Activated T-helper 1 cell treated with anti-CD3 and anti-CD28 coated beads, Interleukin-12 subunit alpha, Interleukin-12 subunit beta, Interleukin-2, Interleukin-4 antibody, amounts not matched to agents 30 ng/mL and 10 ng/mL and 1 ng/mL, durations not matched to agents 14 hours and 24 hours and 36 hours (primary cell): ENCODE measurements around the gene ACTL6A. TPM values are rescaled to one million over a fixed set of nuclear protein-coding genes. Genes with fewer than 3 reads are reported as not detected.
"Not testable (repeated sequence)": the region's sequence is repeated elsewhere in the genome, so short reads cannot be mapped to it uniquely, and the experiment has no call there.

Experiments used
- DNase-seq: peaks from one replicate; pipeline ENCODE4 v3.0.0; 2021; ENCODE audit warnings: low spot score
- H3K27ac Mint-ChIP-seq: one replicate; pipeline ENCODE4 v1.8.0; 2021; ENCODE audit warnings: mild to moderate bottlenecking, mixed read lengths
- H3K27me3 Mint-ChIP-seq: one replicate; pipeline ENCODE4 v1.8.0; 2022; ENCODE audit warnings: mild to moderate bottlenecking, moderate library complexity, mixed read lengths; ENCODE audit not compliant: insufficient read depth
- H3K36me3 Mint-ChIP-seq: one replicate; pipeline ENCODE4 v1.8.0; 2021; ENCODE audit warnings: low read depth, mixed read lengths
- H3K4me1 Mint-ChIP-seq: one replicate; pipeline ENCODE4 v1.8.0; 2021; ENCODE audit warnings: low read depth, mixed read lengths
- H3K4me3 Mint-ChIP-seq: one replicate; pipeline ENCODE4 v1.8.0; 2021; ENCODE audit warnings: mild to moderate bottlenecking, moderate library complexity, mixed read lengths
- H3K9me3 Mint-ChIP-seq: one replicate; pipeline ENCODE4 v1.8.0; 2021; ENCODE audit warnings: mixed read lengths
- intact Hi-C: fragments of 100-400 bp; cut with micrococcal nuclease; formaldehyde crosslinking; loops from one replicate; pipeline ENCODE4 v1.15.1; 2024
- total RNA-seq: library from RNA; stranded (reverse); gene quantifications from 2 replicates; pipeline ENCODE4 v1.2.3, GENCODE V29; 2022

The ACTL6A gene
- 113 and 117 TPM in 2 replicates for total RNA-seq

GRCh38 chr3:179562591-179563270 lies at the start of gene ACTL6A:
Gene ACTL6A, plus strand, starts transcription at chr3:179562926. Its CDS starts 167 bp downstream, at chr3:179563093.
- Mint-ChIP-seq H3K27ac (peak within 1 kb of the TSS; percentile 99), H3K9me3 (no peaks in the 10 kb centered on the region), H3K4me3 (peak within 1 kb of the TSS; percentile 93), H3K27me3 (peaks cover 12% of the 10 kb centered on the region), H3K4me1 (peaks cover 34% of the 10 kb centered on the region), H3K36me3 (peaks cover 6% of the 10 kb centered on the region)
- peak; percentile 98 for DNase-seq
- intact Hi-C loops = loop anchor here (1.0 to 5.0 kb wide), 11 partner anchors 42 to 1429 kb away; partner anchors contain the start of genes MFN1, MRPL47, NDUFB5 and PIK3CA

- Mint-ChIP-seq H3K27me3 (peaks cover 5% of the 10 kb centered on the region), H3K9me3 (peaks cover 12% of the 10 kb centered on the region), H3K4me3 (no peak overlapping the region), H3K36me3 (no peaks in the 10 kb centered on the region), H3K27ac (no peak overlapping the region), H3K4me1 (no peaks in the 10 kb centered on the region)
- DNase-seq = no peak
- intact Hi-C loops = no loop called here
These were observed 48.9 kb upstream of the ACTL6A start for GRCh38 chr3:179513862-179514261.

DNA sequence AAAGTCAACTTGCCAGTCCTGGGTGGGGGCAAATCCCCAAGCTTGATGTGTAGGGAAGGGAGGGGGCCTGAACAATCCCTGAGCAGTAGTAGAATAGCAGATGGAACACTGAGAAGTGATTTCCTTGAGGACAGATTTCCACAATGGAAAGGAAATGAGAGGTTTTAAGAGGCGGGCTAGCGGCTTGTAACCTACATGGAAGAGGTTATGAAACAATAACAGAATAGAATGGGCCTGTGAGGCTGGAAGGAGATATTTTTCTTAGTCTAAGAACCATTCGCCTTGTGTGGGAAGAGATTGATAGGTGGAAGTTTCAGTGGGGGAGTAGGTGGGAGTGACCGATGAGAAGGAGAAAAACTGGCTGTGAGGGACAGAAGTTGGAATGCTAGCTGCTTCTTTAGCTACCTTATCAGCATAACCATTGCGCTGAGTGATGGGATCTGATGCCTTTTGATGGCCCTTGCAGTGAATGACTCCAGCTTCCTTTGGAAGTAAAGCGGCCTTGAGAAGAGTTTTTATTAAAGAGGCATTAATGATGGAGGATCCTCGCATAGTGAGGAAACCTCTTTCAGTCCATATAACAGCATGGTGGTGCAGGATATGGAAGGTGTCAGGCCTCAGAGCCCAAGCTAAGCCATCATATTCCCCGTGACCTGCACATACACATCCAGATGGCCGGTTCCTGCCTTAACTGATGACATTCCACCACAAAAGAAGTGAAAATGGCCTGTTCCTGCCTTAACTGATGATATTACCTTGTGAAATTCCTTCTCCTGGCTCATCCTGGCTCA lies 46.1 kb upstream of the ACTL6A start:
- H3K4me1 Mint-ChIP-seq, H3K27me3 Mint-ChIP-seq, H3K4me3 Mint-ChIP-seq, DNase-seq, intact Hi-C loops, H3K27ac Mint-ChIP-seq, H3K36me3 Mint-ChIP-seq: not testable (repeated sequence)
- peaks cover 12% of the 10 kb centered on the region for H3K9me3 Mint-ChIP-seq

- no peaks in the 10 kb centered on the region for H3K4me1 Mint-ChIP-seq
- peaks cover 9% of the 10 kb centered on the region for H3K27me3 Mint-ChIP-seq
- H3K36me3 Mint-ChIP-seq = no peaks in the 10 kb centered on the region
- DNase-seq = no peak
- H3K9me3 Mint-ChIP-seq = no peaks in the 10 kb centered on the region
- no peak overlapping the region for H3K4me3 Mint-ChIP-seq
- intact Hi-C loops = no loop called here
- H3K27ac Mint-ChIP-seq = no peak overlapping the region
These were observed 36.2 kb upstream of the ACTL6A start for GRCh38 chr3:179526482-179526881.

DNA sequence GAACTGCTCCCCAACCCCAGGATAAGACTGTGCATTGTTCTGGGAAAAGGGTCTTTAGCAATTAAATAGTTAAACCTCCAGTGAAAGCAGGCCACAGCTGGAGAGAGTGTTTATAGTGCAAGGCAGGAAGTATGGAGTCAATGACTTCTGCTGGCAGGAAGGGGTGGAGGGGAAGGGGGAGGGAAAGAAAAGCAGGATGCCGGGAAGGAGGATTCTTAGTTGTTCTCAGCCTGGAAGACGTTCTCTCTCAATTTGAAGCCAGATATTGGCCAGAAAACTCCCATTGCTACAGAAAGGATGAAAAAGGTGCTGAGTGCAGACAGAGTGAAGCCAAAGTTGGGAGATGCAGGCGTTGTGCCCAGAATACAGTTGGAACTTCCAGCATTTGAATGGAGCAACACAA lies 35.7 kb upstream of the ACTL6A start:
- no peak overlapping the region for H3K27ac Mint-ChIP-seq
- no peak for DNase-seq
- H3K9me3 Mint-ChIP-seq = no peaks in the 10 kb centered on the region
- peaks cover 9% of the 10 kb centered on the region for H3K27me3 Mint-ChIP-seq
- intact Hi-C loops = no loop called here
- H3K4me3 Mint-ChIP-seq = no peak overlapping the region
- no peaks in the 10 kb centered on the region for H3K4me1 Mint-ChIP-seq
- H3K36me3 Mint-ChIP-seq = no peaks in the 10 kb centered on the region

DNA sequence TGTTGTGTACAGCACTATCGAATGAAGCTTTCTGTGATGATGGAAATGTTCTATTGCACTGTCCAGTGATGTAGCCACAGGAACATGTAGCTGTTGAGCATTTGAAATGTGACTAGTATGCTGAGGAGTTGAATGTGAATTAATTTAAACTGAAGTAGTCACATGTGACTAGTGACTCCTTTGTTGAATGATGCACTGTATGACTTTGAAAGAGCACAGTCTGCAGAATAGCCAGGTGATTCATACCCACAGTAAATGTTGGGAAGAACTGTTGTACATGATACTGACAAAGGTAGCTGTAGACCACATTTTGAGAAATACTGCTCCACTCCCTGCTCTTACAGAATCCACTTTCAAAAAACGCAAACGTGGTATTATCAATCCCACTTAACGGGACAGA lies 34.0 kb upstream of the ACTL6A start:
- intact Hi-C loops = no loop called here
- Mint-ChIP-seq H3K27me3 (peaks cover 14% of the 10 kb centered on the region), H3K36me3 (no peaks in the 10 kb centered on the region), H3K9me3 (no peaks in the 10 kb centered on the region), H3K4me1 (no peaks in the 10 kb centered on the region), H3K4me3 (no peak overlapping the region), H3K27ac (no peak overlapping the region)
- no peak for DNase-seq

GRCh38 chr3:179531576-179531975 lies 31.1 kb upstream of the ACTL6A start:
- H3K9me3 Mint-ChIP-seq = no peaks in the 10 kb centered on the region
- no peak overlapping the region for H3K27ac Mint-ChIP-seq
- no peak overlapping the region for H3K4me3 Mint-ChIP-seq
- peaks cover 16% of the 10 kb centered on the region for H3K27me3 Mint-ChIP-seq
- no peak for DNase-seq
- H3K36me3 Mint-ChIP-seq = no peaks in the 10 kb centered on the region
- H3K4me1 Mint-ChIP-seq = no peaks in the 10 kb centered on the region
- intact Hi-C loops = no loop called here

- Mint-ChIP-seq H3K27me3 (peaks cover 14% of the 10 kb centered on the region), H3K9me3 (no peaks in the 10 kb centered on the region), H3K27ac (no peak overlapping the region), H3K4me3 (no peak overlapping the region), H3K36me3 (no peaks in the 10 kb centered on the region), H3K4me1 (no peaks in the 10 kb centered on the region)
- no peak for DNase-seq
- intact Hi-C loops = no loop called here
These were observed 29.5 kb upstream of the ACTL6A start for GRCh38 chr3:179533274-179533673.

- DNase-seq = no peak
- intact Hi-C loops = no loop called here
- Mint-ChIP-seq H3K27me3 (peaks cover 14% of the 10 kb centered on the region), H3K27ac (no peak overlapping the region), H3K9me3 (no peaks in the 10 kb centered on the region), H3K36me3 (no peaks in the 10 kb centered on the region), H3K4me1 (no peaks in the 10 kb centered on the region), H3K4me3 (no peak overlapping the region)
These were observed 26.5 kb upstream of the ACTL6A start for GRCh38 chr3:179536256-179536655.

DNA sequence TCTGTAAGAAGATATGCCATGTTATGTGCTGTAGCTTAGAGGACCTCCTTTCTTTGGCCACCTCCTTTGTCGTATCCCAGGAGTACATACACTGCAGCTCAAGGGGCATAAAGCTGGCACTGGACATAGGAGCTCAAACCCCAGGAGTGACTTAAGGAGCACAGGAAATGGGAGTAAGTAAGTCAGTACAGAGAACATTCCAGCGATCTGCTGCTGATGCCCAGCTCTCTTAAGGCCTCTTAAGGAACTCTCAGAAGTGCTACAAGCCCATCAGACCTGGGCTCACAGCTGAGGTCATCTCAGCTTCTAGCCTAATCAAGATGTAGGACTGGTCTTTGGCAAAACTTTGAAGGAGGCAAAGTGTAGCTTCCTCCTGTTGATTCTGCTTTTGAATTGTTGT lies 21.6 kb upstream of the ACTL6A start:
- peaks cover 6% of the 10 kb centered on the region for H3K27me3 Mint-ChIP-seq
- H3K4me3 Mint-ChIP-seq = no peak overlapping the region
- intact Hi-C loops = no loop called here
- no peaks in the 10 kb centered on the region for H3K36me3 Mint-ChIP-seq
- no peak for DNase-seq
- no peak overlapping the region for H3K27ac Mint-ChIP-seq
- H3K9me3 Mint-ChIP-seq = no peaks in the 10 kb centered on the region
- no peaks in the 10 kb centered on the region for H3K4me1 Mint-ChIP-seq

DNA sequence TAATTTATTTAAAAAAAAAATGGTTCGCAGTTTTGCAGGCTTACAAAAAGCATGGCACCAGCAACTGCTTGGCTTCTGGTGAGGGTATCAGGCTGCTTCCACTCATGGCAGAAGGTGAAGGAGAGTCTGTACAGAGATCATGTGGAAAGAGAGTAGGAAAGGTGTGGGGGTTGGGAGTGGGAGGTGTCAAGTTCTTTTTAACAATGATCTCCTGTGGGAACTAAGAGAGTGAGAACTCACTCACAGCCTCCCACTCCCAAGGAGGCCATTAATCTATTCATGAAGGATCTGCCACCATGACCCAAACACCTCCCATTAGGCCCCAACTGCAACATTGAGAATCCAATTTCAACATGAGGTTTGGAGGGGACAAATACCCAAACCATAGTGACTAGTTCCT lies 21.1 kb upstream of the ACTL6A start:
- no peak overlapping the region for H3K27ac Mint-ChIP-seq
- no peak for DNase-seq
- H3K4me3 Mint-ChIP-seq = no peak overlapping the region
- intact Hi-C loops = no loop called here
- no peaks in the 10 kb centered on the region for H3K4me1 Mint-ChIP-seq
- H3K9me3 Mint-ChIP-seq = no peaks in the 10 kb centered on the region
- H3K27me3 Mint-ChIP-seq = peaks cover 5% of the 10 kb centered on the region
- H3K36me3 Mint-ChIP-seq = no peaks in the 10 kb centered on the region

DNA sequence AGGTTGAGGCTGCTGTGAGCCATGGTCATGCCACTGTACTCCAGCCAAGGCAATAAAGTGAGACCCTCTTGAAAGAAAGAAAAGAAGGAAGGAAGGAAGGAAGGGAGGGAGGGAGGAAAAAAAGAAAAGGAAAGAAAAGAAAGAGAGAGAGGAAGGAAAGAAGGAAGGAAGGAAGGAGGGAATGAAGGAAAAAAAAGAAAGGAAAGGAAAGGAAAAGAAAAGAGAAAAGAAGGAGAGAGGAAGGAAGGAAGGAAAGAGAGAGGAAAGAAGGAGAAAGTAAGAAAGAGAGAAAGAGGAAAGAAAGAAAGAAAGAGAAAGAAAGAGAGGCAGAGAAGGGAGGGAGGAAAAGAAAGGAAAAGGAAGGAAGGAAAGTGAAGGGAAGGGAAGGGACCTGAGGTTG lies 20.4 kb upstream of the ACTL6A start:
- Mint-ChIP-seq H3K27me3 (peaks cover 4% of the 10 kb centered on the region), H3K4me1 (no peaks in the 10 kb centered on the region), H3K9me3 (no peaks in the 10 kb centered on the region), H3K27ac (no peak overlapping the region), H3K4me3 (no peak overlapping the region), H3K36me3 (no peaks in the 10 kb centered on the region)
- intact Hi-C loops = no loop called here
- no peak for DNase-seq

DNA sequence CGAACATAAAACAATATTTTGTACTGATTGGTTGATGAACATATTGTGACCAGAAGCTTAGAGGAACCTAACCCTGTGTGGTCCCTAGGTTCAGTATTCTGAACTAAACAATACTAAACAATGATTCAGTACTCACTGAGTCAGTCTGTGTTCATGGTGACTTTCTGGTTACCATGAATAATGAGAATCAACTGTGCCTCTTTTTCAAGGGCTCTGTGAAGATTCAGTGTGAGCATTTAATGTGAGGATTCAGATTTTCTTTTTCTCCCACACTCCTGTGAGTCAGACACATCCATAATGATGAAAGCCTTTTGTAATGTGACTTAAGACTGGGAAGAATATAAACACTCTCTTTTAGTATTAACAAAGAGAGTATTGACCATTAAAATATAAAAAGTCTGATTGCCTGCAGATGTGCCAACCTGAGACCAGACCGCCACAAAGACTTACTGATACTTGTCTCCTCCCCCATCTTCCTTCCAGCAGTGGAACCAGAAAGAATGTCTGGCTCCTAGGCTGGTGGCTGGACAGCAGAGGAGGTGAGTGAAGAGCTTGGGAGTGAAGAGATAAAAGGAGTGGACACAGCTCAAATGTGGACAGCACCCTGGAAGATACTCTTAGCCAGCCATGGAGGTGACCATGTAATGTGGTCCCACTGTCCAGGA lies 17.6 kb upstream of the ACTL6A start:
- no peak for DNase-seq
- intact Hi-C loops = no loop called here
- no peaks in the 10 kb centered on the region for H3K4me1 Mint-ChIP-seq
- peaks cover 11% of the 10 kb centered on the region for H3K27me3 Mint-ChIP-seq
- H3K36me3 Mint-ChIP-seq = no peaks in the 10 kb centered on the region
- no peak overlapping the region for H3K27ac Mint-ChIP-seq
- H3K9me3 Mint-ChIP-seq = no peaks in the 10 kb centered on the region
- no peak overlapping the region for H3K4me3 Mint-ChIP-seq
